Tibial nerve (tissue), 4 donors: ENCODE data around the gene PPP2R2C. TPM values are rescaled to one million over a fixed set of nuclear protein-coding genes. Genes with fewer than 3 reads are reported as not detected.

Experiments used
- DNase-seq, 2 donors: peaks; one replicate each; pipeline ENCODE4 v3.0.0-alpha.2; 2019; ENCODE audit warnings: low spot score in 2 of 2
- H3K27ac ChIP-seq, 4 donors: fragments of 200-600 bp; sonication (generic) in 3 of 4; one replicate each; pipeline ENCODE4 v1.5.1; 2017 to 2019; ENCODE audit warnings: mild to moderate bottlenecking in 1 of 4
- H3K27me3 ChIP-seq, 2 donors: fragments of 200-600 bp; sonication (generic) in 1 of 2; one replicate each; pipeline versions ENCODE4 v1.5.1 to v1.6.0; 2017 to 2019
- H3K36me3 ChIP-seq, 3 donors: fragments of 200-600 bp; sonication (generic); one replicate each; pipeline ENCODE4 v1.5.1; 2018 to 2019
- H3K4me1 ChIP-seq, 4 donors: fragments of 200-600 bp; sonication (generic) in 3 of 4; one replicate each; pipeline ENCODE4 v1.5.1; 2017 to 2019
- H3K4me3 ChIP-seq, 4 donors: fragments of 200-600 bp; sonication (generic) in 3 of 4; one replicate each; pipeline ENCODE4 v1.5.1; 2017 to 2019; ENCODE audit warnings: mild to moderate bottlenecking in 1 of 4, moderate library complexity in 1 of 4
- H3K9me3 ChIP-seq, 4 donors: fragments of 200-600 bp; sonication (generic) in 3 of 4; one replicate each; pipeline ENCODE4 v1.5.1; 2017 to 2019
- CTCF ChIP-seq, 5 experiments: fragments of 200-600 bp in 3 of 5; fragments of 450-650 bp in 2 of 5; sonication (generic) in 3 of 5; IDR thresholded peaks; one replicate each; pipeline ENCODE4 v1.5.1; 2016 to 2019; ENCODE audit warnings: antibody characterized with exemption in 5 of 5, mild to moderate bottlenecking in 3 of 5, moderate library complexity in 2 of 5
- EP300 ChIP-seq, 2 donors: sonication (generic); formaldehyde crosslinking; IDR thresholded peaks; one replicate each; pipeline ENCODE4 v1.6.1; 2017; ENCODE audit warnings: antibody characterized with exemption in 2 of 2, mild to moderate bottlenecking in 1 of 2
- POLR2A ChIP-seq, 2 donors: fragments of 450-650 bp; IDR thresholded peaks; one replicate each; pipeline ENCODE4 v1.6.1; 2017; ENCODE audit warnings: antibody characterized with exemption in 2 of 2, mild to moderate bottlenecking in 2 of 2, moderate library complexity in 2 of 2
- WGBS, 2 donors: methylation state at CpG; one replicate each; pipeline ENCODE4 v1.1.5; 2018; 5-methylcytosine and 5-hydroxymethylcytosine counted together
- total RNA-seq, 4 donors: library from RNA; depleted of rRNA; stranded (reverse); fragments of >200 nt; gene quantifications; one replicate each; pipeline ENCODE4 v1.1.0, GENCODE V29; 2016

Gene PPP2R2C
- total RNA-seq, 4 donors from 2014 or later, result under 0.01 to 0.66 (median 0.42) TPM; not detected in 1

- Histone ChIP-seq H3K36me3 (no peaks in the 10 kb centered on the region), H3K4me1 (no peaks in the 10 kb centered on the region), H3K9me3 (peaks cover 0 to 24% (median 0%) of the 10 kb centered on the region in 4 donors), H3K27ac (no peak overlapping the region), H3K4me3 (no peak overlapping the region), H3K27me3 (no peaks in the 10 kb centered on the region)
- DNase-seq, result no peak
- WGBS, 2 donors, result 60 to 68% methylated on average over 5 of the region's 5 CpGs
- TF ChIP-seq EP300 (IDR thresholded peaks at IDR 0.05) (no peak), CTCF (IDR thresholded peaks at IDR 0.05) (no peak), POLR2A (IDR thresholded peaks at IDR 0.05) (no peak)
Observed at GRCh38 chr4:6437826-6438238, 34.6 kb downstream of the PPP2R2C start.

- H3K36me3 ChIP-seq, result no peaks in the 10 kb centered on the region
- TF ChIP-seq EP300 (IDR thresholded peaks at IDR 0.05) (no peak), POLR2A (IDR thresholded peaks at IDR 0.05) (no peak), CTCF (IDR thresholded peaks at IDR 0.05) (no peak)
- H3K4me1 ChIP-seq, result no peaks in the 10 kb centered on the region
- H3K4me3 ChIP-seq, result no peak overlapping the region
- no peak overlapping the region for H3K27ac ChIP-seq
- no peak for DNase-seq
- no peaks in the 10 kb centered on the region for H3K27me3 ChIP-seq
- H3K9me3 ChIP-seq, result peaks cover 0 to 29% (median 0%) of the 10 kb centered on the region in 4 donors
Observed at GRCh38 chr4:6435010-6435409, 37.4 kb downstream of the PPP2R2C start.

- Histone ChIP-seq H3K27me3 (no peaks in the 10 kb centered on the region), H3K36me3 (no peaks in the 10 kb centered on the region), H3K27ac (no peak overlapping the region), H3K9me3 (peaks cover 0 to 24% (median 0%) of the 10 kb centered on the region in 4 donors), H3K4me3 (no peak overlapping the region), H3K4me1 (no peaks in the 10 kb centered on the region)
- WGBS, 2 donors, result 67% methylated on average over 4 of the region's 4 CpGs
- DNase-seq, result no peak
- no peak for TF ChIP-seq POLR2A (IDR thresholded peaks at IDR 0.05)
- no peak for TF ChIP-seq EP300 (IDR thresholded peaks at IDR 0.05)
- no peak for TF ChIP-seq CTCF (IDR thresholded peaks at IDR 0.05)
Observed at GRCh38 chr4:6430927-6431326, 41.5 kb downstream of the PPP2R2C start.

GRCh38 chr4:6427439-6428090 is 44.8 kb downstream of the PPP2R2C start:
- TF ChIP-seq POLR2A (IDR thresholded peaks at IDR 0.05) (no peak), CTCF (IDR thresholded peaks at IDR 0.05) (no peak), EP300 (IDR thresholded peaks at IDR 0.05) (no peak)
- H3K36me3 ChIP-seq, result no peaks in the 10 kb centered on the region
- no peaks in the 10 kb centered on the region for H3K27me3 ChIP-seq
- no peak overlapping the region for H3K4me3 ChIP-seq
- peaks cover 0 to 10% (median 0%) of the 10 kb centered on the region in 4 donors for H3K9me3 ChIP-seq
- no peak for DNase-seq
- H3K4me1 ChIP-seq, result no peaks in the 10 kb centered on the region
- H3K27ac ChIP-seq, result no peak overlapping the region
- WGBS, 2 donors, result 23 to 52% methylated on average over 5 of the region's 5 CpGs

GRCh38 chr4:6426571-6427438 is 45.6 kb downstream of the PPP2R2C start:
- Histone ChIP-seq H3K4me3 (no peak overlapping the region), H3K27ac (no peak overlapping the region), H3K9me3 (peaks cover 0 to 6% (median 0%) of the 10 kb centered on the region in 4 donors), H3K36me3 (no peaks in the 10 kb centered on the region), H3K4me1 (no peaks in the 10 kb centered on the region), H3K27me3 (no peaks in the 10 kb centered on the region)
- no peak for DNase-seq
- WGBS, 2 donors, result 57 to 59% methylated on average over 12 to 13 of the region's 13 CpGs
- TF ChIP-seq EP300 (IDR thresholded peaks at IDR 0.05), result no peak
- TF ChIP-seq CTCF (IDR thresholded peaks at IDR 0.05), result no peak
- TF ChIP-seq POLR2A (IDR thresholded peaks at IDR 0.05), result no peak
